Measurements from ENCODE around the gene CD248.
"Not testable (repeated sequence)": the region's sequence is repeated elsewhere in the genome, so short reads cannot be mapped to it uniquely, and the experiment has no call there.

Gene CD248

GRCh38 chr11:66287889-66288670 is 28.8 kb downstream of the CD248 start:
- FAIRE-seq: no peak

- no peak for FAIRE-seq
These were observed 29.5 kb downstream of the CD248 start for GRCh38 chr11:66287211-66287888.

GRCh38 chr11:66286699-66287098 is 30.1 kb downstream of the CD248 start:
- no peak for FAIRE-seq

- FAIRE-seq: no peak
These were observed 31.4 kb downstream of the CD248 start for GRCh38 chr11:66285250-66285947.

- no peak for FAIRE-seq
These were observed 32.2 kb downstream of the CD248 start for GRCh38 chr11:66284526-66285078.

- no peak for FAIRE-seq
These were observed 33.3 kb downstream of the CD248 start for GRCh38 chr11:66283461-66284105.

- FAIRE-seq: peak; percentile 83
These were observed 34.1 kb downstream of the CD248 start for GRCh38 chr11:66282468-66283455.

GRCh38 chr11:66281776-66282467 is 34.9 kb downstream of the CD248 start:
- FAIRE-seq: no peak

GRCh38 chr11:66281001-66281400 is 35.8 kb downstream of the CD248 start:
- no peak for FAIRE-seq

- no peak for FAIRE-seq
These were observed 36.4 kb downstream of the CD248 start for GRCh38 chr11:66280428-66280827.

- no peak for FAIRE-seq
These were observed 37.6 kb downstream of the CD248 start for GRCh38 chr11:66279092-66279734.

GRCh38 chr11:66278363-66279091 is 38.3 kb downstream of the CD248 start:
- FAIRE-seq: no peak

- no peak for FAIRE-seq
These were observed 39.1 kb downstream of the CD248 start, which contains the start of gene CNIH2 for GRCh38 chr11:66277471-66278362. Gene CNIH2, plus strand, starts transcription at chr11:66278175. Its CDS starts 282 bp downstream, at chr11:66278457.

GRCh38 chr11:66277064-66277463 is 39.8 kb downstream of the CD248 start:
- not testable (repeated sequence) for FAIRE-seq

- not testable (repeated sequence) for FAIRE-seq
These were observed 40.2 kb downstream of the CD248 start for GRCh38 chr11:66276619-66277018.

GRCh38 chr11:66275984-66276612 is 40.7 kb downstream of the CD248 start:
- FAIRE-seq: no peak

- FAIRE-seq: no peak
These were observed 41.4 kb downstream of the CD248 start for GRCh38 chr11:66275396-66275795.

- no peak for FAIRE-seq
These were observed 42.6 kb downstream of the CD248 start for GRCh38 chr11:66274219-66274618.
